Activated CD4-positive, alpha-beta memory T cell treated with anti-CD3 and anti-CD28 coated beads, Interleukin-2, amount 10 ng/mL, durations not matched to agents 7 days and 5 days (primary cell): ENCODE results near the gene NHS. TPM values are rescaled to one million over a fixed set of nuclear protein-coding genes. Genes with fewer than 3 reads are reported as not detected.
"Not testable (repeated sequence)": the region's sequence is repeated elsewhere in the genome, so short reads cannot be mapped to it uniquely, and the experiment has no call there.

Experiments used
- CTCF ChIA-PET: fragments of 350-600 bp; sonication (Branson Sonifier 250); formaldehyde crosslinking; loops from one replicate; lab custom pipeline; 2021; ENCODE audit warnings: antibody characterized with exemption, inconsistent platforms; lab: Charles Lee
- POLR2A ChIA-PET: fragments of 350-600 bp; sonication (Branson Sonifier 250); formaldehyde crosslinking; loops from one replicate; lab custom pipeline; 2021; ENCODE audit warnings: antibody characterized with exemption; lab: Charles Lee
- DNase-seq: peaks from one replicate; pipeline ENCODE4 v3.0.0-alpha.2; 2020
- H3K27ac Mint-ChIP-seq: one replicate; pipeline ENCODE4 v1.8.0; 2021; ENCODE audit warnings: mild to moderate bottlenecking, mixed read lengths
- H3K27me3 Mint-ChIP-seq: one replicate; pipeline ENCODE4 v1.8.0; 2021; ENCODE audit warnings: mixed read lengths
- H3K36me3 Mint-ChIP-seq: one replicate; pipeline ENCODE4 v1.8.0; 2021; ENCODE audit warnings: low read depth, mixed read lengths
- H3K4me1 Mint-ChIP-seq: one replicate; pipeline ENCODE4 v1.8.0; 2021; ENCODE audit warnings: mixed read lengths
- H3K4me3 Mint-ChIP-seq: one replicate; pipeline ENCODE4 v1.8.0; 2021; ENCODE audit warnings: mild to moderate bottlenecking, mixed read lengths
- H3K9me3 Mint-ChIP-seq: one replicate; pipeline ENCODE4 v1.8.0; 2021; ENCODE audit warnings: mixed read lengths
- total RNA-seq, 2 experiments: library from RNA; stranded (reverse); gene quantifications; one replicate each; pipeline ENCODE4 v1.2.3, GENCODE V29; 2021

Gene NHS
- total RNA-seq, 2 experiments from 2014 or later: 0.43 to 0.71 TPM

DNA sequence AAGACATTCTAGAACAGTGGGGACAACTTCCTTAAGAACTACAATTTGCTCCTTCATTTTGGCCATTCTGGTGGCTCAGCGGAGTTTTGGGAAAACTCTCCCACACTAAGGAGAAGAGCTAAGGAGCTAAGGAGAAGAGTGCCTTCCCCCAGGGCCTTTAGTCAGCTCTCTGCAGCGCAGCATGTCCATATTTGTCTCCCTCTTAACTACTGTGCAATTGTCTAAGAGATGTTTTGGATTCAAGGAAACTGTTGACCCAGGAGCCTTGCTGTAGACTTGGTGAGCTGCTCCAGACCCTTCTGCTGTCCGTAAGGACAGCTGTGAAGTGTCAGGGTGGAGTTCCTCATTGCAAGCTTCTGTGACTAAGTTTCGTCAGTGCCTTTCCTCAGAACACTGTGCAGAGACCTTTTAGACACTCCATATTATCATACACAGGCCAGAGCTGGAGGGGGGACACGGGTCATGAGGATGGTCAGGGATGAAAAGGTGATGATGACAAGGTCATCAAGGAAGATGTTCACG lies 179.0 kb downstream of the NHS start:
- Mint-ChIP-seq H3K9me3 (no peaks in the 10 kb centered on the region), H3K27ac (no peak overlapping the region), H3K27me3 (no peaks in the 10 kb centered on the region), H3K36me3 (no peaks in the 10 kb centered on the region), H3K4me1 (peaks cover 5% of the 10 kb centered on the region), H3K4me3 (no peak overlapping the region)
- DNase-seq: no peak
- ChIA-PET POLR2A (no interaction called here), CTCF (no interaction called here)

DNA sequence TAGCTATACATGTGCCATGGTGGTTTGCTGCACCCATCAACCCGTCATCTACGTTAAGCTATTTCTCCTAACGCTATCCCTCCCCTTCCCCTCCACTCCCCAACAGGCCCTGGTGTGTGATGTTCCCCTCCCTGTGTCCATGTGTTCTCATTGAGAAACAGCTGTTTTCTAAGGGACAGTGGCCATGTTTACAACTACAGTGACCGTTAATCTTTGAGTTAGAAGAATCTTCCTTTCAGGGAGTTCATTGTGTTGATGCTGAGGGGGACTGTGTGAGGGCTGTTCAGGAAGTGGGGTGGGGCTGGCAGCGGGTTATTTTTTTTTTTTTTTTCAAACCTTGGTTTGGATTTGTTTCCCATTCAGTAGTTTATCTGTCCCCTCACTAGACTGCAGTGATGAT lies 179.9 kb downstream of the NHS start:
- no peaks in the 10 kb centered on the region for H3K27me3 Mint-ChIP-seq
- H3K27ac Mint-ChIP-seq: no peak overlapping the region
- ChIA-PET POLR2A (no interaction called here), CTCF (no interaction called here)
- no peak for DNase-seq
- no peaks in the 10 kb centered on the region for H3K36me3 Mint-ChIP-seq
- no peaks in the 10 kb centered on the region for H3K4me1 Mint-ChIP-seq
- no peak overlapping the region for H3K4me3 Mint-ChIP-seq
- no peaks in the 10 kb centered on the region for H3K9me3 Mint-ChIP-seq

DNA sequence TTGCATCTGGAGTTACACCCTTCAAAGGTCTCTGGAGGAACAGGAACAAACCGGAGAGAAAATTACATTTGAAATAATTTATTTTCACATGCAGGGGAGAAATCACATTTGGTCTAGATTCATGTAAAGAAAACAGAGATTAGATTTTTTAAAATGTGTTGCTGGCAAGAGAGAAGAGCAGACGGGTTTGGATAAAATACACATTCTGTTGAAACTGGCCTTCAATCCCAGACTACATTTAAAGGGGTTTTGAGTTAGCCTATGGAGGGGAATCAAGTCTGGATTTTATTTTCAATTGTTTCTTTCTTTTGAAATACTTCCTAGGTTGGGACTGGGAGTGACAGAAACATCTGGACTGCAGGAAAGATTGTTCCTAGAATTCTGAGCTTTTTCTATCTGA lies 180.8 kb downstream of the NHS start:
- CTCF ChIA-PET: no interaction called here
- DNase-seq: no peak
- H3K27me3 Mint-ChIP-seq: no peaks in the 10 kb centered on the region
- H3K36me3 Mint-ChIP-seq: no peaks in the 10 kb centered on the region
- no peak overlapping the region for H3K27ac Mint-ChIP-seq
- POLR2A ChIA-PET: no interaction called here
- H3K9me3 Mint-ChIP-seq: no peaks in the 10 kb centered on the region
- H3K4me1 Mint-ChIP-seq: no peaks in the 10 kb centered on the region
- H3K4me3 Mint-ChIP-seq: no peak overlapping the region

DNA sequence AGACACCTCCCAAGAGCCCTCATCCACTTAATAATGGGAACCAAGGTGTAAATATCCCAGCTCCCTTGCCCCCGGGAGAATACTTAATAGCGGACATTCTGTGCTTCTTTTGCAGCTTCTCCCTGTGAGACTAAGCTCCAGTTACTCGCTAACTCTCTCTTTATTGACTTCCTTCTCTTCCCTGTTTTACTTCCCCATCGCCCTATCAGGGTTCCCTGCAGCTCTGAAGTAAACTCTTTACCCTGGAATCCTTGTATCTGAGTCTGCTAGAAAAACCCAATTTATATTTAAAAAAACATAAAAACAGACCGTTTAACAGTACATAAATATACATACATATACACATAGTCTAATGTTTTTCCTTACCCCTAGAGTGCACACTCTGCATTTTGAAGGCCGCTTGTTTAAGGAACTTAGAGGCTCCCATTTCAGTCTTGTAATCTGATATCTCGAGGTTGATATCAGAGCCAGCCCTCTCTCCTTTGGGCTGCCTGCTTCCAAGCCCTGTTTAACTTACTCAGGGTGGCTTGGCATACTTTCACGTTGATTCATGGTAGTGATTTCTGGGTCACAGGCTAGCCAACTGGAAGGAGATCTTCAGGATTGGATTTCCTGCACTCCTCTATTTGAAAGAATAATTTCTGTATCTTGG lies 184.9 kb downstream of the NHS start:
- Mint-ChIP-seq H3K36me3 (no peaks in the 10 kb centered on the region), H3K9me3 (no peaks in the 10 kb centered on the region), H3K4me3 (no peak overlapping the region), H3K4me1 (peaks cover 5% of the 10 kb centered on the region), H3K27ac (no peak overlapping the region), H3K27me3 (no peaks in the 10 kb centered on the region)
- POLR2A ChIA-PET: no interaction called here
- no peak for DNase-seq
- CTCF ChIA-PET: no interaction called here

DNA sequence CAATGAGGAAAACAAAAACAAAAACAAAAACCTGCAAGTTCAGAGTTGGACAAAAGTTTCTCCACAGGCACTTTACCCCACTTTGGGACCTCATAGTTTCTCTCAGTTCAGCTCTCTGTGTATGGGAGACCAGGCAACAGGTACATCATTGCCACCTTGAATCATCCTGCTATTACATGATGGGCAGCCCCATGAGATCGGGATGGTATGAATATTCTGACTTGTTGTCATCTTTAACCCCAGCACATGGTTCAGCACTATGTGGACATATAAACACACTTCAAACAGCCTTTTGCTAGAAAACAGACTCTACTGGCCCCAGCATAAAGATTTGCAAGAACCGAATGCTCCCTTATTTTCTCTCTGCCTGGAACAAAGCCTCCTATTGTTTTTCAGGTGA lies 185.4 kb downstream of the NHS start:
- Mint-ChIP-seq H3K27me3 (no peaks in the 10 kb centered on the region), H3K36me3 (no peaks in the 10 kb centered on the region), H3K4me3 (no peak overlapping the region), H3K4me1 (peaks cover 5% of the 10 kb centered on the region), H3K27ac (no peak overlapping the region), H3K9me3 (no peaks in the 10 kb centered on the region)
- no peak for DNase-seq
- CTCF ChIA-PET: no interaction called here
- POLR2A ChIA-PET: no interaction called here

DNA sequence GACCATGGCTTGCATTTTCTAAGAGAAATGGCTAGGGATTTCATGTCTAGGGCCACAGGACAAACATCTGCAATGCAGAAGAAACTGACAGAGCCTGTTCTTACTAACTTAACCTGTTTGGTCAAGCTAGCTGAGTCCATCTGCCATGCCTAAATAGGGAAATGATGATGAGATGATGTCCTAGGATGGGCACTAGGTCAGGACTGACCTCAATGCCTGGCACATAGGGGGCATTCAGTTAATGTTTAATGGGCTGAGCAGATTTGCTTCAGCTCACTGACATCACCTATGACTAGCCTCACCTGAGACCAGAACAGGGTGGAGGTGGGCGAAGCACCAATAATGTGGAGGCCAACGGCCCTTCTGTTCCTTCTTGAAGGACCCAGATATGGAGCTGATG lies 188.1 kb downstream of the NHS start:
- no peak for DNase-seq
- H3K27me3 Mint-ChIP-seq: no peaks in the 10 kb centered on the region
- no peak overlapping the region for H3K27ac Mint-ChIP-seq
- ChIA-PET POLR2A (no interaction called here), CTCF (no interaction called here)
- H3K4me1 Mint-ChIP-seq: peaks cover 5% of the 10 kb centered on the region
- H3K9me3 Mint-ChIP-seq: no peaks in the 10 kb centered on the region
- no peak overlapping the region for H3K4me3 Mint-ChIP-seq
- no peaks in the 10 kb centered on the region for H3K36me3 Mint-ChIP-seq

DNA sequence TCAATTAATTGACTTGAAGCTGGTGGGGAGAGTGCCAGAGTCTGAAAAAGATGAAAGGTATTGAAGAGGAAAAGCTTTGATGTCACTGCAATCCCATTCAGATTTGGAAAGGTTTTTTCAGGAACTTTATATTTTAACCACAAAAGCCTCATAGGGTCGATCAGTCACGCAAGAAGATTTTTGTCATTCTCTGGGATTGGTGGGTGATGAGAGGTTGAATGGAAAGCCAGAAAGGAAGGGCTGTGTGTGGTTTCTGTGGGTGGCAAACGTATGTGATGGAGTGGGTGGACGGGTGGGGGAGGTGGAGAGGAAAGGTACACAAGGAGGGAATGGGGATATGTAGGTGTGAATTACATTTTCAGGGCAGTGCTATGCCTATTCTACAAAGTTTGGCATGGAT lies 188.5 kb downstream of the NHS start:
- Mint-ChIP-seq H3K27ac (no peak overlapping the region), H3K9me3 (no peaks in the 10 kb centered on the region)

DNA sequence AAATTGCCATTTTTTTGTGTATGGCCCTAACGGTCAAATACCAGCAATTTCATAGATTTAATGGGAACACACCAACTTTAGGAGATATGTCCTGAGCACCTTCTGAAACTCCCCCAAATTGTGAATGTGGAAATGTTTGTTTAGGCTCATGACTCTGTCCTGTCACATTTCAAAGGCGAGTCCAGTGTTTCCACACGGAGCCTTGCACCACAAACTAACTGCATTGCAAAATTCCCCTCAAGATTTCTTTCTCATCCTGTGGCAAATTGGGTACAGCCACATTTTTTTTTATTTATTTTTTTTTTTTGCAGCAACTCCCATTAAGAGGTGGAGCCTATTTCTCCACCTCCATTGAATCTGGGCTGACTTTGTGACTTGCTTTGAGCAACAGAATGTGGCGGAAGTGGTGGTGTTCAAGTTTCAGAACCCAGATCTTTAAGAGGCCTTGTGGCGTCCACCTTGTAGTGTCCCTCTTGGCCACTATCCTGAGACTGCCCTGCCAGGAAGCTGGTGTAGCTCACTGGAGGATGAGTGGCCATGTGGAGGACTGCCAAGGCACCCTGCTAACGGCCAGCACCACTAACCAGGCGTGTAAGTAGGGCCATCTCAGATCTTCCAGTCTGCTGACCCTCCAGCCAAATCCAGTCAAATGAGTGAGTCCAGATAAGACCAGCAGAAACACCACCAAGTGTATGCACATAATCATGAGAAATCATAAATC lies 189.8 kb downstream of the NHS start:
- no peaks in the 10 kb centered on the region for H3K36me3 Mint-ChIP-seq
- no peak overlapping the region for H3K27ac Mint-ChIP-seq
- no peak for DNase-seq
- H3K4me1 Mint-ChIP-seq: peaks cover 5% of the 10 kb centered on the region
- H3K4me3 Mint-ChIP-seq: no peak overlapping the region
- ChIA-PET POLR2A (no interaction called here), CTCF (no interaction called here)
- H3K9me3 Mint-ChIP-seq: no peaks in the 10 kb centered on the region
- no peaks in the 10 kb centered on the region for H3K27me3 Mint-ChIP-seq

More for the DNA sequence above, 188.5 kb downstream of the NHS start:
- CTCF ChIA-PET: no interaction called here
- DNase-seq: no peak
- no peaks in the 10 kb centered on the region for H3K36me3 Mint-ChIP-seq
- H3K4me3 Mint-ChIP-seq: no peak overlapping the region
- POLR2A ChIA-PET: no interaction called here
- no peaks in the 10 kb centered on the region for H3K27me3 Mint-ChIP-seq
- H3K4me1 Mint-ChIP-seq: peaks cover 5% of the 10 kb centered on the region

DNA sequence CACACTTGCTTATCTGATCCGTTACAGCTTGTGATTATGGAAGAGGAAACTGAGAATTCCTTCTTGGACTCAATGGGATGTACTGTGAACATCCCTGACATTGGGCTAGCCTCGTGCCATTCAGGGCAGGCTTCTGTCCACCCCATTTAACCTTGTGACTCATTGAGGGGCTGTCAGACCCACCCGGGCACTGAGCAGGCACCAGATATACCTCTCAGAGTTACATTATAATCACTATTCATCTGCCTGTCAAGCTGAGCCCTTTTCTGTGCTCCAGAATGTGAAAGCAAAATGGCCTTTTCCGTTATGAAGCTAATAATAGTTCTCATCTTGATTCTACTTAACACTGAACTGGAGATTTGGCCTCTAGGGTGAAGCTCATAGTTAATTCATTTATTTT lies 191.7 kb downstream of the NHS start:
- POLR2A ChIA-PET: no interaction called here
- Mint-ChIP-seq H3K27me3 (peaks cover under 1% of the 10 kb centered on the region), H3K27ac (no peak overlapping the region), H3K4me3 (no peak overlapping the region), H3K4me1 (peaks cover 5% of the 10 kb centered on the region), H3K36me3 (no peaks in the 10 kb centered on the region), H3K9me3 (no peaks in the 10 kb centered on the region)
- DNase-seq: no peak
- CTCF ChIA-PET: no interaction called here

DNA sequence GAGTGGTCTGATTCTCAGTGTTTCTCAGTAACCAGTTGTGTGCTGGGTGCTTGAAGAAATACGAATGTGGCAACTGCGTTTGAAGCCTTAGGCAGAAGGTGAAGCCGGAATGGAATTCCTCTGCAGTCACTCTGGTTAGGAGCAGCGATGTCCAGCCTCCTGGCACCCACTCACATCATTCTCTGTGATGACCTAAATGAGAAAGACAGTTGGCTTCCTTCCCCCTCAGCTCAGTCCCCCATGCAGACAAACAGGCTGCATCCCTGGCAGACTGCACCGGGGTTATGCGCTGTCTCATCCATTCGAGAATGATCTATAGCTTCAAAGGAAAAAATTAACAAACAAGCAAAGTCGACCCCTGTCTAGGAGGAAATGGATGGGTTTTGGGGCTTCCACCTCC lies 192.2 kb downstream of the NHS start:
- DNase-seq: no peak
- H3K4me3 Mint-ChIP-seq: no peak overlapping the region
- POLR2A ChIA-PET: no interaction called here
- no peaks in the 10 kb centered on the region for H3K9me3 Mint-ChIP-seq
- peaks cover 3% of the 10 kb centered on the region for H3K27me3 Mint-ChIP-seq
- CTCF ChIA-PET: no interaction called here
- peaks cover 5% of the 10 kb centered on the region for H3K4me1 Mint-ChIP-seq
- H3K36me3 Mint-ChIP-seq: no peaks in the 10 kb centered on the region
- no peak overlapping the region for H3K27ac Mint-ChIP-seq

DNA sequence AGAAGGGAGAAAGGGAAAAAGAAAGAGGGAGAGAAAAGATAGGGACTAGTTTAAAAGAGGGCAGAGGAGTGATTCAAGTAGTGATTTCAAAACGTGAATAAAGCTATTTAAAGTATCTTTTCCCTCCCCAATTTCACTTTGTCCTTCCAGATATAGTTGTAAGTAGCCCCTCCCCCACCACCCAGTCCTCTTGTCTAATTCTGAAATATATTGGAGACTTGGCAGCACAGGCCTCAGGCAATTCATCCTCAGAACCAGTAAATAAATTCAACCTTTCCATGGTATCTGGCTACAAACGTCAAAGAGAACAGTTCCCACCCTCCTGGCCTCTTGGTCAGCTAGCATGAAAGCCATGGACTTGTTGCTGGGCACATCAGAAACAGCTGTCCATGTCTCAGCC lies 192.8 kb downstream of the NHS start:
- peaks cover 3% of the 10 kb centered on the region for H3K27me3 Mint-ChIP-seq
- no peaks in the 10 kb centered on the region for H3K36me3 Mint-ChIP-seq
- peaks cover 5% of the 10 kb centered on the region for H3K4me1 Mint-ChIP-seq
- H3K9me3 Mint-ChIP-seq: no peaks in the 10 kb centered on the region
- CTCF ChIA-PET: no interaction called here
- H3K4me3 Mint-ChIP-seq: no peak overlapping the region
- no peak overlapping the region for H3K27ac Mint-ChIP-seq
- POLR2A ChIA-PET: no interaction called here
- DNase-seq: no peak

DNA sequence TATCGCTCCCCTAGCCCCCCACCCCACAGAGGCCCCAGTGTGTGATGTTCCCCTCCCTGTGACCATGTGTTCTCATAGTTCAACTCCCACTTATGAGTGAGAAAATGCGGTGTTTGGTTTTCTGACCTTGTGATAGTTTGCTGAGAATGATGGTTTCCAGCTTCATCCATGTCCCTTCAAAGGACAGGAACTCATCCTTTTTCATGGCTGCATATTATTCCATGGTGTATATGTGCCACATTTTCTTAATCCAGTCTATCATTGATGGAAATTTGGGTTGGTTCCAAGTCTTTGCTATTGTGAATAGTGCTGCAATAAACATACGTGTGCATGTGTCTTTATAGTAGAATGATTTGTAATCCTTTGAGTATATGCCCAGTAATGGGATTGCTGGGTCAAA lies 193.8 kb downstream of the NHS start:
- H3K4me1 Mint-ChIP-seq, CTCF ChIA-PET: not testable (repeated sequence)

DNA sequence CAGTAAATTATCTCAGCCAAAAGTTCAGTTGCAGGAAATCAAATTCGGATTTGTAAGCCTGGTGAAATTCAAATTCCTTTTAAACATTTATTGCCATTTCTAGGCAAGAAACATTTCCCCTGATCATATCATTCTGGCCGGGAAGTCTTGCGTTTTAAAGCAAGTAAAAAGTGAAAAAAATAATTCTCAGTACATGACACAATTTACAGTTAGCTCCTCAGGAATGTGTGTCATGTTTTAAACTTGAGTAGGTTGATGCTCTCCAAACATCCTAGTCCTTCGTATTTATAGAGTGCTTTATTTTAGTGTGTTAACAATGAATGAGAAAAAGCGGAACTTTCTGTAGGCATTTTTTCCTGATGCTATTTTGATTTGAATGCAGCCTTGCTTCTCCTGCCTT lies 204.0 kb downstream of the NHS start:
- POLR2A ChIA-PET: no interaction called here
- Mint-ChIP-seq H3K4me1 (no peaks in the 10 kb centered on the region), H3K27me3 (peaks cover 2% of the 10 kb centered on the region), H3K36me3 (no peaks in the 10 kb centered on the region), H3K27ac (no peak overlapping the region), H3K4me3 (no peak overlapping the region), H3K9me3 (no peaks in the 10 kb centered on the region)
- CTCF ChIA-PET: no interaction called here
- no peak for DNase-seq

More for the DNA sequence above, 193.8 kb downstream of the NHS start:
- H3K27ac Mint-ChIP-seq, H3K27me3 Mint-ChIP-seq, DNase-seq, H3K36me3 Mint-ChIP-seq, H3K4me3 Mint-ChIP-seq, H3K9me3 Mint-ChIP-seq, POLR2A ChIA-PET: not testable (repeated sequence)
